GM21423 (cell line): ENCODE results near the gene NIPBL.
"Not testable (repeated sequence)": the region's sequence is repeated elsewhere in the genome, so short reads cannot be mapped to it uniquely, and the experiment has no call there.

Source experiments
- ATAC-seq: cut with Tn5 transposase; IDR thresholded peaks from one replicate; pipeline ENCODE4 v1.9.1; 2021; ENCODE audit warnings: mild to moderate bottlenecking, moderate library complexity; ENCODE audit not compliant: unreplicated experiment

NIPBL gene

DNA sequence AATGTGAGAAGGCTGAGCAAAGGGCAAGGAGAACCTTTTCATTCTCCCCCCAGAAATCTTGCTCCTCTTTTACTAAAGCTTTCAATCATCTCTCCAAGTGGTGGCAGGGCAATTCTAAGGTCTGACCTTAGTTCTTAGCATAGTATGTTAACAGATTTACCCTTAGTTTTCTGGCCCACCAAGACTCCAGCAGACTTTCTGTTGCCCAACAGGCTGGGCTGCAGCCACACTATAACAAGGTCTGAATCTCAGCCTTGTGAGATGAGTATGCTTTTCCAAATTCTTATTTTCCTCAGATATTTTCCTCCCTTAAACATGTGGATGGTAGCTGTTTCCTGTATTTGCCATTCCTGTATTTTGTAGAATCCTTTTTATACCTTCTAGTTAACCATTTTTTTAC lies 69.5 kb downstream of the NIPBL start:
- ATAC-seq: no peak

DNA sequence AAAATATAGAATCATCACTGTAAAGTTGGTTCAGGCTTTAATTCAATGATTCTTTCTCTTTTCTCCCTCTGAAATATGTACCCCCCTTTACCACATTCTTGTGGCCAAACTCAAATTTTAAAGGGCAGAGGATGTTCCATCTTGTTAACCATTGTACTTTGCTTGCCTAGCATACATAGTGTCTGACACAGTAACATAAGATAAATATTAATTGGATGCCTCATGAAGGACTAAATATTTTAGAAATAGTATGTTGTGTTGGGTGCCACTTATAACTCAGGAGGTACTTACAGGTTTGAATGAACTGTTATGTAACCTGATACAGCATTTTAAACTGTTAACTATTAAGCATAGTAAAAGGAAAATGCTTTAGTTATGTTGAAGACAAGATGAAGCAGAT lies 71.5 kb downstream of the NIPBL start:
- no peak for ATAC-seq

DNA sequence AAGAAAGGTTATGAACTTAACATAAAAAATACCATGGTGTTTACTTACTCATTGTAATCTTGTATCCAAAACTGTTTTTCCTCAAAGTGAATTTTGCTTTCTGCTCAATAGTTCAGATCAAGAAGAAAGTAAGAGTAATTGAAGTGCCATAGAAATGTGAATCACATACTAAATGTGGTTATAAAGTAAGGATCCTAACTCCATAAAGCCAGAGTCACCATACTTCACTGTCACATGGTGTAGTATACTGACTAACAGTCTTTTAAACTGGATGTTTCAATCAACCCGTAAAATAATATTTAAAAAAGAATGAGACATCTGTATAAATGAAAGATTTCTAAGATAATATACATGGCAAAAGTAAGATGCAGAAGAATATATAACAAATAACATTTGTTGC lies 72.1 kb downstream of the NIPBL start:
- ATAC-seq: no peak

DNA sequence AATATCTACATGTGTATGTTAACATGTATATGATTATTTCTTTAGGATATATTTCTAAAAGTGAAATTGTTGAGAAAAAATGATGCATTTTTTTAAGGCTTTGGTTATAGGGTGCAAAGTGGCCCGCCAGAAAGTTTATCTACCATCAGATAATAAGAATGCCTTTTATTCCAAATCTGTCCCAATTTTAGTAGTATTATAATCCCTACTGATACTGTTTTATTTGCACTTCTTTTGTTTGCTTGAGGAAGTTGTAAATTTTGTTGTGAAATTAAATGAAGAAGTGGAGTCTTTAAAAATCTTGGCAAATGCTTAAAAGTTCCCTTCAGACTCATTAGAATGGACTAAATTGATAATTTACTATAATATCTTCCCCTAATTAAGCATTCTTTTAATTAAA lies 73.0 kb downstream of the NIPBL start:
- no peak for ATAC-seq

- no peak for ATAC-seq
These were observed 74.3 kb downstream of the NIPBL start for GRCh38 chr5:36950586-36951457.

DNA sequence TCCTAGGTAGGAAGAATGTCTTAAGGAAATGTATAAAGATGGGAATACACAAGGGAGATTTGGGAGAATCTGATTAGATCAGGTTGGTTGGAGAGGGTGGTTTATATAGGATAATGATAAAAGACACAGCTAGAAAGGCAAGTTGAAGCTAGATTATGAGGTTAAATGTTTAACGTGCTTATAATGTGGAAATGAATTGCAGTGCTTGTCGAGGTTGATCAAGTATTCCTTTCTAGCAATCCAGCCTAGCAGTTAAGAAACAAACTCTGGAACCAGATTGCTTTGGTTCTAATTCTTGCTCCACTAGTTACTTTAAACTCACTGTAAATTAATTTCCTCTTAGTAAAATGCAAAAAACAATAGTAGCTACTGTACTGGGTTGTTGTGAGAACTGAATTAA lies 76.5 kb downstream of the NIPBL start:
- ATAC-seq: no peak

GRCh38 chr5:36957953-36958537 lies 81.5 kb downstream of the NIPBL start:
- ATAC-seq: no peak

- no peak for ATAC-seq
These were observed 82.0 kb downstream of the NIPBL start for GRCh38 chr5:36958612-36959011.

GRCh38 chr5:36965179-36965578 lies 88.6 kb downstream of the NIPBL start:
- ATAC-seq: no peak

- no peak for ATAC-seq
These were observed 93.3 kb downstream of the NIPBL start for GRCh38 chr5:36969700-36970395.

DNA sequence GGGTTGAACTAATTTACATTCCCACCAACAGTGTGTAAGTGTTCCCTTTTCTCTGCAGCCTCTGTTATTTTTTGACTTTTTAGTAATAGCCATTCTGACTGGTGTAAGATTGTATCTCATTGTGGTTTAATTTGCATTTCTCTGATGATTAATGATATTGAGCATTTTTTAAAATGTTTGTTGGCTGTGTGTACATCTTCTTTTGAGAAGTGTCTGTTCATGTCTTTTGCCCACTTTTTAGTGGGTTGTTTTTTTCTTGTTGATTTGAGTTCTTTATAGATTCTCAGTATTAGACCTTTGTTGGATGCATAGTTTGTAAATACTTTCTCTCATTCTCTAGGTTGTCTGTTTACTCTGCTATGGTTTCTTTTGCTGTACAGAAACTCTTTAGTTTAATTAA lies 101.6 kb downstream of the NIPBL start:
- no peak for ATAC-seq

DNA sequence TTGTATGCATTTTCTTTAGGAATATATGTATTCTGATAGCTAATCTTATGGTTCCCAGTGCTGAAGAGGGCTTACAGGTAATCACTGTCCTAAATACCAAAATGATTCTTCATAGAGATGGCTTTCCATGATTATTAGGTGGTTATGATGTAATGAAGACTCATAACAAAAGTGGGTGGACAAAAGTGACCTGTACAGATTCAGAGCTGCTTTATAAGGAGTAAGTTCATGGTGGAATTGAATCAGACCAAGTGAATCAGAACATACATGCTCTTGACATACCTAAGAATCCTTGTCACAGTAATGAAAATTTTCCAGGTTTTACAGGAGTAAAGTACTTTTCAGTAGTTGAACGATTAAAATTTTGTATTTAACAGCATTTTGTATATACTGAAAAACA lies 105.6 kb downstream of the NIPBL start:
- ATAC-seq: no peak

GRCh38 chr5:36985387-36985786 lies 108.8 kb downstream of the NIPBL start:
- ATAC-seq: no peak

DNA sequence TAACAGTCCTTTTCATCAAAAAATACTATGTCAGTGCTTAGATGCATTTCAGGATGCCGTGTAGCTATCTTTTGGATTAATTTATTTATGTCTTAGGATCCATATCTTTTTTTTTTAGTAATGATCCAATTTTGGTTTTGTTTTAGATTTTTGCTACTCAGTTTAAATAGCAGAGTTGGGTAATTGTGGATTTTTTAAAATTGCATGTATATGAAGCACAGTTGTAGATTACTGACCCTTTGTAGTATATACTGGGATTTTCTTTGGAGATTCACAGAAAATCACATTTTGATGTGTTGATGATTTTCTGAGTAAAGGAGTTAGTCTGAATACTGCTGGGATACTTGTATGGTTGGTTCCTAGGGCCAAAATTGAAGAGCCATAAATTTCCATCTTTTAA lies 111.8 kb downstream of the NIPBL start:
- no peak for ATAC-seq

DNA sequence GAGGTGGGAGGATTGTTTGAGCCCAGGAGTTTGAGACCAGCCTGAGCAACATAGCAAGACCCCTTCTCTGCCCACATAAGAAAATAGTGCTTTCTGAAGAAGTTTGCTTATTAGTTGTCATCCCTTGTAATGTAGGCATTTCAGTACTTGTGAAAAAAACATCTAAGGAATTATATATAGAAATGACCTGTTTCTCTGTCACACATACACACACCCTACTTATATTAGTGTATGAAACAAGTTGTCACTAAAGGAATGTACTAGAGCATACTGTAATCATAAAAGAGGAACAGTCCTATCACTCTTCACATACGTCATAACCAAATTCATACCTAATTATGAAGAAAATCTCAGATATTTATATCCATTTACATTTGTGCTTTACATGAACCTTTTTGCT lies 122.0 kb downstream of the NIPBL start:
- no peak for ATAC-seq

DNA sequence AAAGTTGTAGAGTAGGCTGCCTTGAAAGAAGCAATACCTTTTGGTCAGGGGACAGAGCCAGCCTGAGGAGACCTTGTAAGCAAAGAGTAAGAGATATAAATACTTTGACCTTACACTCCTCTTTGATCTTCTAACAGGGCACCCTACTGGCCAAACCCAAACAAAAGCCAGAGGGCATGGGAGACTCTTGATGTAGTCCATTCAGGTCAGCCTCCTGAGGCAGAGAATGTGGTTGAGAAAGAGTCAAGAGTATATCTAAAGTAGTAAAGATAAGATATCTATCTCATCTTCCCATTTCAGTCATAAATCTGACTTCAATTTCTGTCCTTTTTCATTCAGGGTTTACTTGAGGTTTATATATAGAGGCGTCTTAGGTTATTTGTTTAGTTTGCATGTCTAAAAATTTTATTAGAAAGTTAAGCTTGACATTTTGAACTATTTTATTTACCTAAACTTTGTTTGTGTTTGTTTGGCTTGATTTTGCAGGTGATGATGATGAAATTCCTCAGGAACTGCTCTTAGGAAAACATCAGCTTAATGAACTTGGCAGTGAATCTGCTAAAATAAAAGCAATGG lies 125.7 kb downstream of the NIPBL start:
- no peak for ATAC-seq

GRCh38 chr5:37005252-37005651 lies 128.7 kb downstream of the NIPBL start:
- ATAC-seq: no peak

GRCh38 chr5:37005946-37006540 lies 129.5 kb downstream of the NIPBL start:
- no peak for ATAC-seq

DNA sequence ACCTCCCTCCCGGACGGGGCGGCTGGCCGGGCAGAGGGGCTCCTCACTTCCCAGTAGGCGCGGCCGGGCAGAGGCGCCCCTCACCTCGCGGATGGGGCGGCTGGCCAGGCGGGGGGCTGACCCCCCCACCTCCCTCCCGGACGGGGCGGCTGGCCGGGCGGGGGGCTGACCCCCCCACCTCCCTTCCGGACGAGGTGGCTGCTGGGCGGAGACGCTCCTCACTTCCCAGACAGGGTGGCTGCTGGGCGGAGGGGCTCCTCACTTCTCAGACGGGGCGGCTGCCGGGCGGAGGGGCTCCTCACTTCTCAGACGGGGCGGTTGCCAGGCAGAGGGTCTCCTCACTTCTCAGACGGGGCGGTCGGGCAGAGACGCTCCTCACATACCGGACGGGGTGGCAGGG lies 136.6 kb downstream of the NIPBL start:
- not testable (repeated sequence) for ATAC-seq

DNA sequence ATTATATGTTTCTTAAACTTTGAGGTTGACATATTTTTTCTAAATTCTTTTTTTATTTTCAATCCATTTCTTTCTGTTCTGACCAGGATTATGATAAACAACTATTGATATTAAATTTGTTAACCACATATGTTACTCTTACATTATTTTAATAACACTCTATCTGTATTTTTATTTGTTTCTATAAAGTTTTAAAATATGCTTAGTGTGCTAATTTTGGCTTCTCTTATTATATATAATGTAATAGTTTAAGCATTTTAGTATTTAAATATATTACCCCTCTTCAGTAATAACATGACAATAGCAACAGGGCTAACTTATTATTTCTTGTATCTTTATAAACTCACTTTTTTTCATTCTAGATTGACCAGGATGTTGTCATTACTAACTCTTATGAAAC lies 137.8 kb downstream of the NIPBL start:
- ATAC-seq: no peak
